ENCODE data around the gene FAM163B.
"Not testable (repeated sequence)": the region's sequence is repeated elsewhere in the genome, so short reads cannot be mapped to it uniquely, and the experiment has no call there.

Gene FAM163B

GRCh38 chr9:133639613-133640012 is 30.4 kb upstream of the FAM163B start:
- no peak for DNase-seq (ENCODE audit: low spot score)

- DNase-seq (ENCODE audit: low spot score), result no peak
Measured at GRCh38 chr9:133638711-133639110, 29.5 kb upstream of the FAM163B start.

- DNase-seq (ENCODE audit: low spot score), result no peak
Measured at GRCh38 chr9:133638076-133638475, 28.9 kb upstream of the FAM163B start.

GRCh38 chr9:133637451-133638055 is 28.4 kb upstream of the FAM163B start:
- no peak for DNase-seq (ENCODE audit: low spot score)

- no peak for DNase-seq (ENCODE audit: low spot score)
Measured at GRCh38 chr9:133636902-133637301, 27.7 kb upstream of the FAM163B start.

GRCh38 chr9:133635533-133636531 is 26.6 kb upstream of the FAM163B start, which contains the start of gene DBH:
Gene DBH, plus strand, starts transcription at chr9:133636363. Its CDS starts 9 bp downstream, at chr9:133636372.
- DNase-seq (ENCODE audit: low spot score), result no peak

- DNase-seq (ENCODE audit: low spot score), result no peak
Measured at GRCh38 chr9:133635098-133635497, 25.9 kb upstream of the FAM163B start.

- DNase-seq (ENCODE audit: low spot score), result peak; percentile 72
Measured at GRCh38 chr9:133634081-133634691, 25.0 kb upstream of the FAM163B start.

GRCh38 chr9:133633681-133634080 is 24.5 kb upstream of the FAM163B start:
- DNase-seq (ENCODE audit: low spot score), result peak; percentile 42

GRCh38 chr9:133632806-133633680 is 23.9 kb upstream of the FAM163B start:
- no peak for DNase-seq (ENCODE audit: low spot score)

GRCh38 chr9:133631111-133631510 is 21.9 kb upstream of the FAM163B start:
- DNase-seq (ENCODE audit: low spot score), result no peak

- no peak for DNase-seq (ENCODE audit: low spot score)
Measured at GRCh38 chr9:133629221-133630110, 20.3 kb upstream of the FAM163B start.

- no peak for DNase-seq (ENCODE audit: low spot score)
Measured at GRCh38 chr9:133628766-133629165, 19.6 kb upstream of the FAM163B start.

- DNase-seq (ENCODE audit: low spot score), result no peak
Measured at GRCh38 chr9:133627341-133627740, 18.2 kb upstream of the FAM163B start.

GRCh38 chr9:133626008-133626407 is 16.8 kb upstream of the FAM163B start:
- DNase-seq (ENCODE audit: low spot score), result not testable (repeated sequence)

GRCh38 chr9:133622555-133622954 is 13.4 kb upstream of the FAM163B start:
- DNase-seq (ENCODE audit: low spot score), result no peak

GRCh38 chr9:133621725-133622267 is 12.6 kb upstream of the FAM163B start:
- no peak for DNase-seq (ENCODE audit: low spot score)

- DNase-seq (ENCODE audit: low spot score), result no peak
Measured at GRCh38 chr9:133619791-133620190, 10.6 kb upstream of the FAM163B start.

- no peak for DNase-seq (ENCODE audit: low spot score)
Measured at GRCh38 chr9:133618726-133619125, 9.5 kb upstream of the FAM163B start.

GRCh38 chr9:133616643-133617405 is 7.6 kb upstream of the FAM163B start:
- no peak for DNase-seq (ENCODE audit: low spot score)
